ENCODE data around the gene SERPIND1. TPM values are rescaled to one million over a fixed set of nuclear protein-coding genes. Genes with fewer than 3 reads are reported as not detected.

SERPIND1 gene
- total and polyA plus RNA-seq, 2 of the 8 experiments (the other 6 are each of a cell fraction or from before 2014, with no cell fraction given): not detected

- TF ChIP-seq CHD7 (IDR thresholded peaks at IDR 0.05; ENCODE audit: insufficient replicate concordance, low read length): no peak
- TF ChIP-seq SP2 (IDR thresholded peaks at IDR 0.05; ENCODE audit: low read length): no peak
- TF ChIP-seq ATF3 (IDR thresholded peaks at IDR 0.05; ENCODE audit: insufficient read depth, low read depth, low read length): no peak
- no peak for TF ChIP-seq RBBP5 (IDR thresholded peaks at IDR 0.05; ENCODE audit: borderline replicate concordance, low read depth, low read length)
- no peak for TF ChIP-seq TEAD4 (IDR thresholded peaks at IDR 0.05; ENCODE audit: low read depth, low read length)
- TF ChIP-seq KDM1A (IDR thresholded peaks at IDR 0.05; ENCODE audit: borderline replicate concordance, low read length): no peak
- TF ChIP-seq SAP30 (IDR thresholded peaks at IDR 0.05; ENCODE audit: insufficient read depth, insufficient replicate concordance, low read length): no peak
- TF ChIP-seq JUN (IDR thresholded peaks at IDR 0.05; ENCODE audit: low read depth, low read length): no peak
- no peak for TF ChIP-seq POLR2A (IDR thresholded peaks at IDR 0.05; ENCODE audit: control extremely low read depth in 1 of 2, low read depth in 2 of 2, low read length in 2 of 2)
- TF ChIP-seq CREB1 (IDR thresholded peaks at IDR 0.05): no peak
Measured at GRCh38 chr22:20819471-20819870, 45.6 kb downstream of the SERPIND1 start (continued).

All from H1 (cell line).